LoVo (cell line): ENCODE measurements around the gene GNG7.
"Not testable (repeated sequence)": the region's sequence is repeated elsewhere in the genome, so short reads cannot be mapped to it uniquely, and the experiment has no call there.

ENCODE experiments used
- DNase-seq: peaks from one replicate; pipeline ENCODE4 v3.0.0-alpha.2; 2016; ENCODE audit warnings: low spot score

GNG7 gene

GRCh38 chr19:2713170-2713569, 10.7 kb upstream of the GNG7 start:
- not testable (repeated sequence) for DNase-seq

DNA sequence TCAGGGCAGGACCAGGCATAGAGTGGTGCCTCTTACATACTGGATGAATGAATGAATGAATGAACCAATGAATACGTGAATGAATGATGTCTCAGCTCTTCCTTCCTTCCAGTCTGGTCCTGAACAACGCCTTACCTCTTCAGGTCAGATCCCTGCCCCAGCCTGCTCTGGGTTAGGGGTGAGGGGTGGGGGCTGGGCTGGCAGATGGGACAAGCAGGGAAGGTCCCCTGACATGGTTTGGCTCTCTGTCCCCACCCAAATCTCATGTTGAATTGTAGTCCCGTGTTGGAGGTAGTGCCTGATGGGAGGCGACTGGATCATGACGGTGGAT, 9.3 kb upstream of the GNG7 start:
- DNase-seq = no peak

DNA sequence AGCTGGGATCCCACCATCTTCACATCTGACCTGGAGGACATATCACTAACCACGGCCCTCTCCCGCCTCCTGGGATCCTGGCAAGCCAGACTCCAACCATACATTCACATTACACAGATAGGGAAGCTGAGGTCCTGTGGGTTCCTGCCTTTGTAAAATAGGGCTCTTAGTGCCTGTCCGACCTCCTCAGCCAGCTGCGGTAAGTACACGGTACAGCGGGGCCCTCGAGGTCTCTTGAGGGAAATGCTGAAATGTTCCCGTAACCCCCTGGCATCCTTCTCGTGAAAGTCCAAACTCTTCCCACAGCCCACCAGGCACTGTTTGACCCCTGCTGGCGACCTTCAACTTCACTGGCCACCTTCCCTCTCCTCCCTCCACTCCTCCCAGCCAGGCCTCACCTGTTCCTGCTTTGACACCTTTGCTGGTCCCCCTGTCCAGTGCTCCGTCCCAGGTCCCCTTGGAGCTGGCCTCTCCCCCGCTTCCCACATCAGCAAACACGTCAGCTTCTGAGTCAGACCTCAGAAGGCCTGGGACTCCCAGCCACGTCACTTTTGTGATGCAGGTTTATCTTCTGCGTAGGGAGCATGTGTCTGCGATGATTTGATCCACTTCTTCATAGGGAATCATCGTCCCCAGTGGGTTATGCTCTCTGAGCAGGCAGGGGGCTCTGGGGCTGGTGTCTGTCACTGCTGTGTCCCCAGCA, 8.8 kb upstream of the GNG7 start:
- DNase-seq = no peak

DNA sequence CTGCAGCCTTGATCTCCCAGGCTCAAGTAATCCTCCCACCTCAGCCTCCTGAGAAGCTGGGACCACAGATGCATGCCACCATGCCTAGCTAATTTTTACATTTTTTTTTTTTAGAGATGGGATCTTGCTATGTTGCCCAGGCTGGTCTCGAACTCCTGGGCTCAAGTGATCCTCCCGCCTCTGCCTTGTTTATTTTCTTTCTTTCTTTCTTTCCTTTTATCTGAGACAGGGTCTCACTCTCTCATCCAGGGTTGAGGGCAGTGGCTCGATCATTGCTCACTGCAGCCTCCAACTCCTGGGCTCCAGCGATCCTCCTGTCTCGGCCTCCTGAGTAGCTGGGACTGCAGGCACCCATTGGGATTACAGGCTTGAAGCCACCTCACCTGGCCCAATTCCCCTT, 3.8 kb upstream of the GNG7 start:
- DNase-seq = no peak

GRCh38 chr19:2703691-2704216, 1.3 kb upstream of the GNG7 start:
- DNase-seq = no peak

- DNase-seq = no peak
These were observed 563 bp upstream of the GNG7 start for GRCh38 chr19:2703077-2703437.

- no peak for DNase-seq
These were observed 929 bp downstream of the GNG7 start for GRCh38 chr19:2701361-2702169.

- DNase-seq = no peak
These were observed 1.7 kb downstream of the GNG7 start for GRCh38 chr19:2700660-2701360.

- DNase-seq = no peak
These were observed 2.9 kb downstream of the GNG7 start for GRCh38 chr19:2699413-2700140.

GRCh38 chr19:2694196-2694595, 8.3 kb downstream of the GNG7 start:
- DNase-seq = no peak

DNA sequence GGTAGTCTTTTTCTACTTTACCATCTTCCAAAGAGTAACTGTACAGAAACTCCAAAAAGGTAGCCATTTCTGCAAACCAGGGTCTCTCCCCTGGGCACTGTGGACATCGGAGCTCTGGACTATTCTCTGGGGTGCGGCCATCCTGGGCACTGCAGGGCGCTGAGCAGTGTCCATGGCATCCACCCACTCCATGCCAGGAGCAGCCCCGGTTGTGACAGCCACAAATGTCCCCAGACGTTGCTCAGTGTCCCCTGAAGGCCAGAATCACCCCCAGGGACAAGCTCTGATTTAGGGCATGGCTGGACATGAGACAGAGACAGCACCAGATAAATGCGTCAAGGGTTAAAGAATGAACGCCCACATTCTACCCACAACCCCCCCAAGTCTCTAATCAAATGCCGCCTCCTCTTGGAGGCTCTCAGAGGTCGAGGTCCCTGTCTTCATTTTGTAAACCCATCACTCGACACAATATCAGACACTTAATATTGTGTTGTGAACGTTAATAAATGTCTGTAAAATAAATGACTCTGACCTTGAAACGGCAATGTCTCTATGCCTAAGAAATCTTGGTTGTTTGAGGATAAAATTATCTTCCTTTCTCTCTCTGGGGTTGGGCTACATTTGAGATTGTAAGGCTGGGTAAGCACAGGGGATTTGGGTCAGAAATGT, 8.9 kb downstream of the GNG7 start:
- no peak for DNase-seq

- no peak for DNase-seq
These were observed 10.5 kb downstream of the GNG7 start for GRCh38 chr19:2691951-2692350.

DNA sequence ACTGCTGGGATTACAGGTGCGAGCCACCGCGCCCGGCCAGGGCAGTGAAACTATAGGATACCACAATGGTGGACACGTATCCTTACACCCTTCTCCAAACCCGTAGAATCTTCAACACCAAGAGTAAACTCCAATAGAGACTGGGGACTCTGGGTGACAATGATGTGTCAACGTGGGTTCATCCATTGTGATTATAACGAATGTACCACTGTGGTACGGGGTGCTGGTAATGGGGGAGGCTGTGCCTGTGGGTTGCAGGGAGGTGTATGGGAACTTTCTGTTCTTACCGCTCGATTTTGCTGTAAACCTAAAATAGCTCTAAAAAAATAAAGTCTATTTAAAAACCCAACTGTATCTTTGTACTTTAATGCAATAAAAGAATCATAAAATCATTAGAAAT, 11.6 kb downstream of the GNG7 start:
- DNase-seq = no peak

DNA sequence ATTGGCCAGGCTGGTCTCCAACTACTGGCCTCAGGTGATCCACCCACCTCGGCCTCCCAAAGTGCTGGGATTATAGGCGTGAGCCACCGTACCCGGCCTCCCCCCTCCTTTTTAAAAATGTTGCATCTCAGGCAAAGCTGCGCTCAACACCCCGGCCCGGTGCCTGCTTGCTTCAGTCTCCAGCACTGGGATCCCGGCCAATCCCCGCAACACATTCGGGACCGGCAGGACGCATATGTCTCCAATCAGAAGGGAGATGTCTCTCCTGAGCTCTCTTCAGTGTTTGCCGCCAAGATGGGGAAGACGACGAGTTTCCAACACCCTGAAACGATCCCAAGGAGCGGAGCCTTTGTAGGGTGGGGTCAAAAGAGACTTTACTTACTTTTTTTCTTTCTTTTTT, 16.1 kb downstream of the GNG7 start:
- DNase-seq = no peak

DNA sequence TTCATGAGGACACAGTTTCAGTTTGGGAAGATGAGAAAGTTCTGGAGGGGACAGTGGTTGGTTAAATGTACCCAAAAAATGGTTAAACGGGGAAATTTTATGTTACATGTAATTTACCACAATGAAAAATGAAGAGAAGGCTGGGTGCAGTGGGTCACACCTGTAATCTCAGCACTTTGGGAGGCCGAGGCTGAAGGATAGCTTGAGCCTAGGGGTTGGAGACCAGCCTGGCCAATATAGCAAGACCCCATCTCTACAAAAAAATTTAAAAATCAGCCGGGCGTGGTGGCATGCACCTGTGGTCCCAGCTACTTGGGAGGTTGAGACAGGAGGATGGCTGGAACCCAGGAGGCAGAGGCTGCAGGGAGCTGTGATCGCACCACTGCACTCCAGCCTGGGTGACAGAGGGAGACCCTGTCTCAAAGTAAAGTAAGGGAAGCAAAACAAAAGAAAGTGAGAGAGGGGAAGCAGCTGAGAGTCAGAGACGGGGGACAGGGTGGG, 17.2 kb downstream of the GNG7 start:
- DNase-seq = no peak

DNA sequence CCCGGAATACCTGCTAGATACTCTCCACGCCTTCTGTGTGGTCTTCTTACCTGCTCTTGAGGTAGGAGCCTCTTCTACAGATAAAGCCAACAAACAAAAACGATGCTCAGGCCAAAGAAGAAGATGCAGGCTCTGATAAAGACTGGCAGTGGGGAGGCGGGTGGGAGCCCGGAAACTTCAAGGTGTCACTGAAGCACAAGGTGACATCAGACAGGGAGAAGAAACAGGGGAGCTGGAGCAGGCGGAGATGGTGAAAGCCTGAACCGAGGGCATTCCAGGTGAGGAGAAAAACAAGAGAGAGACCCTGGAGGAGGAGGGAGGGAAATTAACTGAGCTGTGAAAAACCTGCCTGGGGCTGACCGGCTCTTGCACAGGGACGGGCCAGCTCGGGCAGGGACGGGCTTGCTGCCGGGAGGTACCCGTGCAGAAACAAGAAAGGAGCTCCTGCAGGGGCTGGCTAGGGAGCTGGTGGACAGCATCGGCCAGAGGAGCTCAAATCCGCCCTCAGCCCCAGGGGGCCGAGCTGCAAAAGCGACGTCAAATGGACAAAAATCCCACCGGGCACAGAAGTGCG, 19.0 kb downstream of the GNG7 start:
- no peak for DNase-seq

GRCh38 chr19:2680808-2681207, 21.7 kb downstream of the GNG7 start:
- DNase-seq = no peak

- DNase-seq = no peak
These were observed 23.1 kb downstream of the GNG7 start for GRCh38 chr19:2679439-2679838.

DNA sequence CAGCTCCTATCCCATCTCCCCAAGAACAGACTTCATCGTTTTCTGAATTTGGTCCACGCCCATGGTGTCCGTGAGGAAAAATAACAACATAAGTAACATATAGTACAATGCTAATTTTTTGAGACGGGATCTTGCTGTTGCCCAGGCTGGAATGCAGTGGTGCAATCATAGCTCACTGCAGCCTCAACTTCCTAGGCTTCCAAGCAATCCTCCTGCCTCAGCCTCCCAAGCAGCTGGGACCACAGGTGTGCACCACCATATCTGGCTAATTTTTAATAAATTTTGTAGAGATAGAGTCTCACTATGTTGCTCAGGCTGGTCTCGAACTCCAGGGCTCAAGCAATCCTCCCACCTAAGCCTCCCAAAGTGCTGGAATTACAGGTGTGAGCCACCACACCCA, 23.5 kb downstream of the GNG7 start:
- DNase-seq = not testable (repeated sequence)

- no peak for DNase-seq
These were observed 24.3 kb downstream of the GNG7 start for GRCh38 chr19:2678044-2678671.

DNA sequence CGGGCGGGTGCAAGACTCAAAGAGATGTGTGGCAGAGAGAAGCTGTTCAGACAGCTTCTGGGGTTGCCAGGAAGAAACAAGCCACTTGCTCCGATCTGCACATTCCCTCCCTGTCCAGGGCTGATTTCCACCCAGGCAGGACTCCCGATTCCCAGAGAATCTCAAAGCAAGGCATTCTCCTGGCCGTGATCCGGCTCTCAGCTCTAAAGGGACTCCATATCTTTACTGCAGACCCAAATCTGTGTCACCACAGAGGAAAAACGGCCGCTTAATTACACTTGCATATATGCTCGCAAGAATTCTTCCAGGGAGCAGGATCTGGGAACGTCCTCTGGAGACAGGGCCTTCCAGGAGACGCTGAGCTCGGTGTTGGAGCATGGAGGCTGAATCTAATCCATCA, 25.7 kb downstream of the GNG7 start:
- no peak for DNase-seq
